H1 (cell line): ENCODE measurements around the gene FPGS. TPM values are rescaled to one million over a fixed set of nuclear protein-coding genes. Genes with fewer than 3 reads are reported as not detected.

Experiments used
- CTCF ChIA-PET: fragments of 300-600 bp; sonication (Branson Sonifier 250); formaldehyde crosslinking; loops from one replicate; lab custom pipeline; 2021; ENCODE audit not compliant: partially characterized antibody; lab: Charles Lee
- POLR2A ChIA-PET: fragments of 300-600 bp; sonication (Branson Sonifier 250); formaldehyde crosslinking; loops from one replicate; lab custom pipeline; 2021; ENCODE audit warnings: inconsistent platforms; ENCODE audit not compliant: partially characterized antibody; lab: Charles Lee
- DNase-seq, 2 experiments: peaks; one replicate each; pipeline versions ENCODE4 v3.0.0 to v3.0.0-alpha.2; 2010 to 2022; ENCODE audit warnings: low spot score in 2 of 2, low read depth in 1 of 2, mixed read lengths in 1 of 2
- FAIRE-seq: peaks from 2 replicates; lab custom pipeline; 2011; peaks lifted over from hg19 to GRCh38; lab: Jason Lieb, UNC
- H2AFZ ChIP-seq: 2 replicates; pipeline ENCODE4 v1.8.1; 2012; ENCODE audit warnings: low read length, inconsistent platforms
- H2AK5ac ChIP-seq: 2 replicates; pipeline ENCODE4 v1.6.1; 2013; ENCODE audit warnings: low read depth, low read length
- H2BK120ac ChIP-seq: replicated peaks from 2 replicates; pipeline ENCODE3; 2013; ENCODE audit warnings: low read depth, low read length, inconsistent platforms
- H2BK12ac ChIP-seq: 2 replicates; pipeline ENCODE4 v1.6.1; 2013; ENCODE audit warnings: low read depth, low read length
- H2BK15ac ChIP-seq: 2 replicates; pipeline ENCODE4 v1.6.1; 2013; ENCODE audit warnings: low read length
- H2BK20ac ChIP-seq: 2 replicates; pipeline ENCODE4 v1.6.1; 2013; ENCODE audit warnings: low read length
- H2BK5ac ChIP-seq: 2 replicates; pipeline ENCODE4 v1.6.1; 2013; ENCODE audit warnings: low read depth, low read length
- H3K14ac ChIP-seq: 2 replicates; pipeline ENCODE4 v1.6.1; 2013; ENCODE audit warnings: inconsistent platforms; ENCODE audit not compliant: insufficient read length
- H3K18ac ChIP-seq: 2 replicates; pipeline ENCODE4 v1.6.1; 2013; ENCODE audit warnings: low read length; ENCODE audit errors: extremely low read depth
- H3K23ac ChIP-seq: 2 replicates; pipeline ENCODE4 v1.6.1; 2013; ENCODE audit warnings: inconsistent platforms; ENCODE audit not compliant: insufficient read length
- H3K23me2 ChIP-seq: 2 replicates; pipeline ENCODE4 v1.6.1; 2013; ENCODE audit warnings: low read depth, low read length
- H3K27ac ChIP-seq: 2 replicates; pipeline ENCODE4 v1.6.1; 2011; ENCODE audit warnings: low read depth, low read length, inconsistent platforms
- H3K27me3 ChIP-seq, 4 experiments: replicated peaks in 1 of 4; 1 replicate in 1 of 4; 2 replicates in 3 of 4; pipeline versions ENCODE4 v1.6.1 to v1.8.1; 2011 to 2013; ENCODE audit warnings: low read length in 3 of 4, mild to moderate bottlenecking in 3 of 4, inconsistent platforms in 2 of 4, mixed read lengths in 2 of 4, moderate library complexity in 1 of 4; ENCODE audit not compliant: control insufficient read depth in 3 of 4, insufficient read depth in 3 of 4; ENCODE audit errors: extremely low read depth in 1 of 4
- H3K36me3 ChIP-seq, 4 experiments: 2 replicates each; pipeline versions ENCODE4 v1.6.1 to v1.8.1; 2011 to 2013; ENCODE audit warnings: mild to moderate bottlenecking in 4 of 4, low read length in 3 of 4, moderate library complexity in 2 of 4, control low read depth in 1 of 4, inconsistent platforms in 1 of 4; ENCODE audit not compliant: insufficient read depth in 4 of 4, control insufficient read depth in 2 of 4
- H3K4ac ChIP-seq: replicated peaks from 2 replicates; pipeline ENCODE3; 2013; ENCODE audit warnings: low read length, low read depth, mixed read lengths, inconsistent platforms; ENCODE audit not compliant: insufficient read length
- H3K4me1 ChIP-seq, 4 experiments: replicated peaks in 1 of 4; 1 replicate in 1 of 4; 2 replicates in 3 of 4; pipeline versions ENCODE4 v1.6.1 to v1.8.1; 2011 to 2013; ENCODE audit warnings: low read length in 3 of 4, inconsistent platforms in 2 of 4, mixed read lengths in 1 of 4; ENCODE audit not compliant: insufficient read depth in 4 of 4, control insufficient read depth in 3 of 4
- H3K4me2 ChIP-seq, 2 experiments: 2 replicates each; pipeline versions ENCODE4 v1.6.1 to v1.8.1; 2011 to 2013; ENCODE audit warnings: low read depth in 2 of 2, low read length in 2 of 2, control low read depth in 1 of 2, inconsistent platforms in 1 of 2, mild to moderate bottlenecking in 1 of 2; ENCODE audit not compliant: insufficient read depth in 1 of 2
- H3K4me3 ChIP-seq, 4 experiments: fragments of 200-600, 300-600 bp in 1 of 4; sonication (generic), shearing (Covaris generic), sonication (Bioruptor Twin) in 1 of 4; 2 replicates each; pipeline versions ENCODE4 v1.5.1 to v1.8.1; 2011 to 2016; ENCODE audit warnings: low read length in 4 of 4, low read depth in 3 of 4, control low read depth in 2 of 4, inconsistent platforms in 2 of 4, mild to moderate bottlenecking in 2 of 4, mixed read lengths in 1 of 4, moderate library complexity in 1 of 4; ENCODE audit not compliant: insufficient read depth in 2 of 4; ENCODE audit errors: extremely low read depth in 1 of 4
- H3K56ac ChIP-seq: replicated peaks from 2 replicates; pipeline ENCODE3; 2013; ENCODE audit warnings: low read depth, mild to moderate bottlenecking, mixed read lengths, low read length, inconsistent platforms; ENCODE audit not compliant: insufficient read length
- H3K79me1 ChIP-seq: 2 replicates; pipeline ENCODE4 v1.6.1; 2013; ENCODE audit warnings: low read depth, low read length, control low read depth
- H3K79me2 ChIP-seq, 2 experiments: 2 replicates each; pipeline versions ENCODE4 v1.6.1 to v1.8.1; 2012 to 2013; ENCODE audit warnings: low read length in 2 of 2, mild to moderate bottlenecking in 2 of 2, inconsistent platforms in 1 of 2; ENCODE audit not compliant: insufficient read depth in 2 of 2, control insufficient read depth in 1 of 2
- H3K9ac ChIP-seq, 4 experiments: replicated peaks in 1 of 4; 1 replicate in 1 of 4; 2 replicates in 3 of 4; pipeline versions ENCODE4 v1.6.1 to v1.8.1; 2011 to 2013; ENCODE audit warnings: low read depth in 3 of 4, low read length in 3 of 4, control low read depth in 2 of 4, mild to moderate bottlenecking in 2 of 4, moderate library complexity in 2 of 4, inconsistent platforms in 1 of 4; ENCODE audit errors: extremely low read depth in 1 of 4
- H3K9me3 ChIP-seq, 2 experiments: 2 replicates each; pipeline versions ENCODE4 v1.6.1 to v1.8.1; 2012 to 2013; ENCODE audit warnings: mild to moderate bottlenecking in 2 of 2, moderate library complexity in 2 of 2, control low read depth in 1 of 2, inconsistent platforms in 1 of 2, low read depth in 1 of 2, low read length in 1 of 2, mixed read lengths in 1 of 2; ENCODE audit not compliant: insufficient read depth in 2 of 2
- H4K20me1 ChIP-seq, 2 experiments: replicated peaks in 1 of 2; 2 replicates each; pipeline versions ENCODE3 to v1.8.1; 2011 to 2013; ENCODE audit warnings: inconsistent platforms in 2 of 2, low read length in 2 of 2, mild to moderate bottlenecking in 1 of 2; ENCODE audit not compliant: insufficient read depth in 2 of 2, control insufficient read depth in 1 of 2
- H4K5ac ChIP-seq: 2 replicates; pipeline ENCODE4 v1.6.1; 2013; ENCODE audit warnings: low read length, low read depth, mixed read lengths, inconsistent platforms; ENCODE audit not compliant: insufficient read length
- H4K8ac ChIP-seq: 2 replicates; pipeline ENCODE4 v1.8.0; 2013; ENCODE audit warnings: mild to moderate bottlenecking, moderate library complexity, low read length, inconsistent platforms; ENCODE audit not compliant: insufficient read depth; ENCODE audit errors: extremely low read depth
- H4K91ac ChIP-seq: replicated peaks from 2 replicates; pipeline ENCODE3; 2013; ENCODE audit warnings: low read length, mixed read lengths, inconsistent platforms; ENCODE audit not compliant: insufficient read length
- ASH2L ChIP-seq: fragments of 200-600, 300-600 bp; sonication (generic); IDR thresholded peaks from one replicate; pipeline ENCODE4 v1.7.1; 2017; ENCODE audit warnings: low read length
- ATF3 ChIP-seq: IDR thresholded peaks from 2 replicates; pipeline ENCODE4 v1.6.1; 2011; ENCODE audit warnings: low read depth, mild to moderate bottlenecking, low read length; ENCODE audit not compliant: insufficient read depth
- CBX8 ChIP-seq: fragments of 300-800, 300-1000 bp; sonication (generic); IDR thresholded peaks from 2 replicates; pipeline ENCODE4 v1.7.1; 2016; ENCODE audit warnings: low read depth, low read length, borderline replicate concordance
- HDAC2 ChIP-seq, 2 experiments: fragments of 300-600 bp in 1 of 2; sonication (generic) in 1 of 2; IDR thresholded peaks; 2 replicates each; pipeline ENCODE4 v1.6.1; 2011 to 2012; ENCODE audit warnings: low read depth in 2 of 2, low read length in 2 of 2, mild to moderate bottlenecking in 2 of 2, moderate library complexity in 2 of 2, borderline replicate concordance in 1 of 2, inconsistent platforms in 1 of 2
- KDM1A ChIP-seq: fragments of 200-600, 300-600 bp; sonication (generic); IDR thresholded peaks from 2 replicates; pipeline ENCODE4 v1.7.1; 2016; ENCODE audit warnings: mild to moderate bottlenecking, low read length, borderline replicate concordance
- KDM4A ChIP-seq: IDR thresholded peaks from one replicate; pipeline ENCODE4 v1.7.1; 2012; ENCODE audit warnings: low read depth, mild to moderate bottlenecking, moderate library complexity, low read length, inconsistent platforms; ENCODE audit not compliant: severe bottlenecking
- MAX ChIP-seq: IDR thresholded peaks from 2 replicates; pipeline ENCODE4 v1.6.1; 2012; ENCODE audit warnings: inconsistent platforms
- NRF1 ChIP-seq: IDR thresholded peaks from 2 replicates; pipeline ENCODE4 v1.6.1; 2011; ENCODE audit warnings: mild to moderate bottlenecking, low read depth, low read length, improper control_type of control experiment
- RBBP5 ChIP-seq: IDR thresholded peaks from 2 replicates; pipeline ENCODE4 v1.7.1; 2012; ENCODE audit warnings: low read depth, mild to moderate bottlenecking, inconsistent platforms, low read length, moderate library complexity, borderline replicate concordance
- SIN3A ChIP-seq, 2 experiments: IDR thresholded peaks in 1 of 2; conservative IDR thresholded peaks in 1 of 2; 2 replicates each; pipeline ENCODE4 v1.6.1; 2011 to 2012; ENCODE audit warnings: low read length in 2 of 2, improper control_type of control experiment in 1 of 2, low read depth in 1 of 2, mild to moderate bottlenecking in 1 of 2
- SIRT6 ChIP-seq: IDR thresholded peaks from one replicate; pipeline ENCODE4 v1.7.1; 2012; ENCODE audit warnings: low read length, inconsistent platforms
- SIX5 ChIP-seq: IDR thresholded peaks from 2 replicates; pipeline ENCODE4 v1.6.1; 2011; ENCODE audit warnings: mild to moderate bottlenecking, low read depth, low read length
- SRF ChIP-seq: IDR thresholded peaks from 2 replicates; pipeline ENCODE4 v1.6.1; 2011; ENCODE audit warnings: mild to moderate bottlenecking, low read depth, low read length, moderate library complexity
- WGBS, 2 experiments: shearing (Covaris generic) in 1 of 2; methylation state at CpG; one replicate each; pipeline versions ENCODE4 v1.1.6 to v1.1.7; 2013 to 2015; ENCODE audit warnings: low lambda C conversion rate in 2 of 2, mixed read lengths in 2 of 2, inconsistent platforms in 1 of 2, low coverage in 1 of 2, missing lambda C conversion rate in 1 of 2; ENCODE audit not compliant: insufficient replicate concordance in 2 of 2, insufficient coverage in 1 of 2, insufficient read length in 1 of 2; ENCODE audit errors: extremely low coverage in 1 of 2, missing lambda C conversion rate in 1 of 2; 5-methylcytosine and 5-hydroxymethylcytosine counted together
- polyA plus RNA-seq, 7 experiments: library from polyadenylated mRNA; depleted of rRNA in 3 of 7; stranded (reverse) in 5 of 7; unstranded in 2 of 7; fragments of >200 nt in 5 of 7; fragments of 200-250 nt in 2 of 7; gene quantifications; 1 replicate in 5 of 7; 2 replicates in 1 of 7; 4 replicates in 1 of 7; pipeline versions ENCODE4 v1.2.1 to v1.2.3, GENCODE V29; 2011 to 2013; ENCODE audit warnings: missing spikeins in 2 of 7, mixed read lengths in 2 of 7
- total RNA-seq: library from RNA; stranded (reverse); fragmentation: NEBNext Ultra II Directional; extraction: Animal tissue kit (Norgen Biotek cat#: 25700); gene quantifications from 2 replicates; pipeline ENCODE4 v1.2.1, GENCODE V29; 2021

FPGS gene
- total and polyA plus RNA-seq, 2 of the 8 experiments (the other 6 are each of a cell fraction or from before 2014, with no cell fraction given): 62.4 to 83.0 TPM

DNA sequence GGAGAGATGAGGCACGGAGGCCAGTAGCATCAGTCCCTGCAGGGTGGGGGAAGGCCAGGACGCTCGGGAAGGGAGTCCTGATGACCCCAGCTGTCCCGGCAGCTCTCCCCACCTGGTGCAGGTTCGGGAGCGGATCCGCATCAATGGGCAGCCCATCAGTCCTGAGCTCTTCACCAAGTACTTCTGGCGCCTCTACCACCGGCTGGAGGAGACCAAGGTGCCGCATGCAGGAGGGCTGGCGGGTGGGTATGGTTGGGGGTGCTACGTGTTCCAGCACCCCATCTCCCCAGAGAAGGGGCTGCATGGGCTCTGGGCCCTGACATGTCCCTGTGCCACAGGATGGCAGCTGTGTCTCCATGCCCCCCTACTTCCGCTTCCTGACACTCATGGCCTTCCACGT, 4.2 kb downstream of the FPGS start:
- Histone ChIP-seq H3K23me2 (peaks cover 10% of the 10 kb centered on the region; the same call in 1 of the 2 replicates), H4K91ac (no peak overlapping the region), H2AK5ac (no peak overlapping the region), H4K8ac (no peak overlapping the region), H3K27ac (no peak overlapping the region), H3K56ac (no peak overlapping the region), H3K9me3 (no peaks in the 10 kb centered on the region), H3K14ac (no peak overlapping the region), H3K36me3 (peaks cover 4 to 11% (median 8%) of the 10 kb centered on the region in 4 experiments; a peak in 6 of 8 replicates), H2BK12ac (no peak overlapping the region), H3K4me3 (no peak overlapping the region), H2BK120ac (no peak overlapping the region), H4K5ac (no peak overlapping the region), H3K4me2 (no peak overlapping the region), H3K79me1 (peaks cover 7% of the 10 kb centered on the region), H3K4me1 (peaks cover 4 to 16% (median 13%) of the 10 kb centered on the region in 4 experiments; a peak in 6 of 7 replicates), H3K27me3 (no peaks in the 10 kb centered on the region), H2AFZ (no peak overlapping the region), H3K23ac (no peak overlapping the region), H2BK20ac (no peak overlapping the region), H2BK15ac (no peak overlapping the region), H3K4ac (no peak overlapping the region), H3K18ac (no peak overlapping the region), H3K79me2 (peaks cover 0 to 15% of the 10 kb centered on the region in 2 experiments; a peak in 2 of 4 replicates), H2BK5ac (no peak overlapping the region), H3K9ac (no peak overlapping the region), H4K20me1 (peaks cover 2 to 14% of the 10 kb centered on the region in 2 experiments)
- FAIRE-seq (no peak), DNase-seq (no peak)
- POLR2A ChIA-PET: interaction anchor here (1.9 to 10.3 kb wide), 2 partner anchors 11 to 18 kb away, joined by 10 to 140 read pairs; partner anchors contain the start of gene CDK9
- CTCF ChIA-PET: interaction anchor here (1.2 to 4.4 kb wide), 8 partner anchors 13 to 115 kb away, joined by 3 to 21 read pairs (median 7); no protein-coding TSS in a partner anchor
- 94% methylated on average over 12 of the region's 14 CpGs; no CpG with 5 or more reads in 1 of the 2 experiments for WGBS, 2 experiments
- TF ChIP-seq ASH2L (no peak), HDAC2 (IDR thresholded peaks at IDR 0.05; ENCODE audit: borderline replicate concordance in 1 of 2, low read depth in 2 of 2, low read length in 2 of 2) (no peak), NRF1 (no peak), MAX (no peak), SIX5 (no peak), ATF3 (no peak), KDM1A (no peak), SIN3A (conservative IDR thresholded peaks at IDR 0.05 in 1 of 2, IDR thresholded peaks at IDR 0.05 in 1 of 2; ENCODE audit: low read depth in 1 of 2, low read length in 2 of 2) (no peak), KDM4A (no peak), SIRT6 (no peak), SRF (no peak), RBBP5 (no peak), CBX8 (no peak)
